Hypothalamus (tissue), 51 donors: ENCODE data around the gene SNAP91.
A peak's percentile ranks its signal among the peaks of the same experiment; 100 is the strongest.
"Not testable (repeated sequence)": the region's sequence is repeated elsewhere in the genome, so short reads cannot be mapped to it uniquely, and the experiment has no call there.

ENCODE experiments used
- DNase-seq, 51 donors: peaks; one replicate each; lab custom pipeline; 2025; lab: John Stamatoyannopoulos, UW

Gene SNAP91, protein sequence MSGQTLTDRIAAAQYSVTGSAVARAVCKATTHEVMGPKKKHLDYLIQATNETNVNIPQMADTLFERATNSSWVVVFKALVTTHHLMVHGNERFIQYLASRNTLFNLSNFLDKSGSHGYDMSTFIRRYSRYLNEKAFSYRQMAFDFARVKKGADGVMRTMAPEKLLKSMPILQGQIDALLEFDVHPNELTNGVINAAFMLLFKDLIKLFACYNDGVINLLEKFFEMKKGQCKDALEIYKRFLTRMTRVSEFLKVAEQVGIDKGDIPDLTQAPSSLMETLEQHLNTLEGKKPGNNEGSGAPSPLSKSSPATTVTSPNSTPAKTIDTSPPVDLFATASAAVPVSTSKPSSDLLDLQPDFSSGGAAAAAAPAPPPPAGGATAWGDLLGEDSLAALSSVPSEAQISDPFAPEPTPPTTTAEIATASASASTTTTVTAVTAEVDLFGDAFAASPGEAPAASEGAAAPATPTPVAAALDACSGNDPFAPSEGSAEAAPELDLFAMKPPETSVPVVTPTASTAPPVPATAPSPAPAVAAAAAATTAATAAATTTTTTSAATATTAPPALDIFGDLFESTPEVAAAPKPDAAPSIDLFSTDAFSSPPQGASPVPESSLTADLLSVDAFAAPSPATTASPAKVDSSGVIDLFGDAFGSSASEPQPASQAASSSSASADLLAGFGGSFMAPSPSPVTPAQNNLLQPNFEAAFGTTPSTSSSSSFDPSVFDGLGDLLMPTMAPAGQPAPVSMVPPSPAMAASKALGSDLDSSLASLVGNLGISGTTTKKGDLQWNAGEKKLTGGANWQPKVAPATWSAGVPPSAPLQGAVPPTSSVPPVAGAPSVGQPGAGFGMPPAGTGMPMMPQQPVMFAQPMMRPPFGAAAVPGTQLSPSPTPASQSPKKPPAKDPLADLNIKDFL

DNA sequence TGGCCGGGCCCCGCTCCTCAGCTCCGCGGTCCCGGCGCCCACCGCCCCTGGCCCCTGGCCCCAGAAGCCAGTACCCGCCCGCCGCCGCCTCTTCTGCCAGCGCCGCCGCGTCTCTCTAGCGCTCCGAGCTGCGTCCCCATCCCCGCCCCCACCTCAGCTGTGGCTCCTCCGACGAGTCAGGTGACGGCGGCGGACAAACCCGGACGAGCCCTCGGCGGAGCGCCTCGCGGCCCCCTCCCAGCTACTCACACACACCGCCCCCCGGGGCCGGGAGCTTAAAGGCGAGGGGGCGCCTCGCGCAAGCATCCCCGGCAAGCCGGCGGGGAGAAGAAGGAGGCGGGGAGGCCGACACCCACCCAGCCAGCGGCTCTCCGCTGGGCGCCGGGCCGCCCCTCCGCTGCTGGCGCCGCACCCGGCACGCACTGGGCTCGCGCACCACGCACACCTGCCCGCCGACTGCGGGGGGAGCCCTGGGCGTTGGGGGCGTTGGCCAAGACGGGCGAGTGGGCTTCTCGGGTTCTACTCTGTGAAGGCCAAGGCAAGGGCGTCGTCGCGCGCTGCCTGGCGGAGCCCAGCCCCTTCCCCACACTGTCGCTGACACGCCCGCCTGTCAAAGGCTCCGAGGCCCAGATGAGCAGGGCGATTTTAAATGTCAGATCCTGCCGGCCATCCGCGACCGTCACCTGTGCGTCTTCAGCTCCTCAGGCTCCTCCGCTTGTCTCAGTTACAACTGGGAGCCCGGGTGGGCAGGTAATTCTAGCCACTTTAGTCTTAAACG is at the start of gene SNAP91:
TSS of gene SNAP91 (minus strand) at position 132 of the 778 bp plus-strand sequence. CDS start 1,174 bp downstream, outside the sequence.
- DNase-seq, result peak in 50 of 51 donors; percentile 1 to 84 (median 70)

GRCh38 chr6:83758533-83758932 is 49.6 kb upstream of the SNAP91 start:
- no peak for DNase-seq

- no peak for DNase-seq
Observed at GRCh38 chr6:83757021-83757420, 48.1 kb upstream of the SNAP91 start.

DNA sequence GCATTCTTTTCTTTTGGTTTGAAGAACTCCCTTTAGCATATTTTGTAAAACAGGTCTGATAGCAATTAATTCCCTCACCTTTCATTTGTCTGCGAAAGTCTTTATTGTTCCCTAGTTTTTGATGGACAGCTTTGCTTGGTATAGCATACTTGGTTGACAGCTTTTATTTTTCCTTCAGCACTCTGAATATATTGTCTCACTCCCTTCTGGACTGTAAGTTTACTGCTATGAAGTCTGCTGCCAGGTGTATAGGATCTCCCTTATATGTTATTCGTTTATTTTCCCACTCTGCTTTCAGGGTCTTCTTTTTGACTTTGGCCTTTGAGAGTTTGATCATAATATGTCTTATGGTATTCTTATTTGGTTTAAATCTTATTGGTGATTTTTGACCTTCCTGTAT is 47.7 kb upstream of the SNAP91 start:
- no peak for DNase-seq

- DNase-seq, result not testable (repeated sequence)
Observed at GRCh38 chr6:83752375-83752774, 43.5 kb upstream of the SNAP91 start.

DNA sequence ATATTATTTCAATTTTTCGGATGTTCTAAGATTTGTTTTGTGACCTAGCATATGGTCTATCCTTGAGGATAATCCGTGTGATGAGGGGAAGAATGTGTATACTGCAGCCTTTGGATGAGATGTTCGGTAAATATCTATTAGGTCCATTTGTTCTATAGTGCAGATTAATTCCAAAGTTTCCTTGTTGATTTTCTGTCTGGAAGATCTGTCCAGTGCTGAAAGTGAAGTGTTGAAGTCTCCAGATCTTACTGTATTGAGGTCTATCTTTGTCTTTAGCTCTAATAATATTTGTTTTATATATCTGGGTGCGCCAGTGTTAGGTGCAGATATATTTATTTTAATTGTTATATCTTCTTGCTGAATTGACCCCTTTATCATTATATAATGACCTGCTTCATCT is 32.2 kb upstream of the SNAP91 start:
- DNase-seq, result no peak

DNA sequence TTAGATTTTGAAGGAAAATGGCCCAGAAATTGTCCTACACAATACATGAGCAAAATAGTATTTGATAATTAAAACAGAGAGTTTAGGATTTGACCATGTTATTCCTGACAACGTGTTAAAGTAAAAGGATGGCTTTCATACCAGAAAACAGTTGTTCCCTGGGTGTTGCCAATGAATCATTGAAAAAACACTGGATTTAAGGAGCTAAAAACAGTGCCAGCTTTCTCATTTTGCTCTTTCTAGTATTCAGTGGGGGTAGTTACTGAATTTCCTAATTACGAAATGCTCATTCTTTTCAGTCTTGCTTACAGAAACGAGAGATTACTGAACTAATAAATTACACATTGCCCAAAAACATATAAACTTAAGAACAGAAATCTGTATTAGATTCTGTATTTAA is 26.6 kb upstream of the SNAP91 start:
- DNase-seq, result no peak

GRCh38 chr6:83729871-83730270 is 21.0 kb upstream of the SNAP91 start:
- no peak for DNase-seq

DNA sequence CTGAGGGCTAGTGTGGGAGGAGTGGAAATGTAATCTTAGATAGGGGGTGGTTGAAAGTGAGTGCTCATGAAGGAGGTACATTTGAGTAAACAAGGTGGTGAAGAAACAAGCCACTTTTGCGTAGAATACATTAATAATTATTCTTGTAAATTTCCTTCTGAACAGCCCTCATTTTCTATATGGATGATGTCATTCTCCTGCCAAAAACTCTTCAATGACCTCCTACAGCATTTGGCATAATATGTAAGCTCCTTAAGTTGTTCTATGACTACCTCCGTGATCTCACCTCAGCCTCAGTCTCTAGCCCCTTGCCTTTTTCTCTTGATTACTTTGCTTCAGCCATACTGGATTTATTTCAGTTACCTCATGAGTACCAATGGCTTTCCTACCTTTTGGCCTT is 14.0 kb upstream of the SNAP91 start:
- no peak for DNase-seq

DNA sequence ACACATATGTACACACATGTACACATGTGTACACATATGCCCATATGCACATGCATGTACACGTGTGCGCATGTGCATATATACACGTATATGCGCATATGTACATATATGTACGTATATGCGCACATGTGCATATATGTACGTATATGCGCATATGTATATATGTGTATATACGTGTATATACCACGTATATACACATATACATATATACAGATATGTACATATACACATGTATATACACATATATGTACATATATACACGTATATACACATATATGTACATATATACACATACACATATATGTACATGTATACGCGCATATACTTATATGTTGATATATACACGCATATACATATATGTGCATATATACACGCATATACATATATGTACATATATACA is 8.9 kb upstream of the SNAP91 start:
- no peak for DNase-seq

GRCh38 chr6:83711958-83712357 is 3.1 kb upstream of the SNAP91 start:
- no peak for DNase-seq

DNA sequence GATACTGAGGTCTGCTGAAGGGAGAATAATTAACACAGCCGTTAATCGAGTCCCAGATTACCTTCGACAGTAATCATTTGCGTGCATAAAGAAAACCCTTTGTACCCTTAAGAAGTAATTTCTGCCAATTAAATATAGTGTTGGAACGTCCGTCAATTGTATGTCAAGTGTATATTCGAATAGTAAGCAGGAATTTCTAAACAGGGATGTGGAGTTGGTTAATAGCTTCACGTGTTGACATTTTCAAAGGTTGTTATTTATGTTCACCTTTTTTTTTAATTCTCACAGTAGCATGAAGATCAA is 798 bp upstream of the SNAP91 start:
- DNase-seq, result no peak

- DNase-seq, result peak in 39 of 51 donors; percentile 10 to 81 (median 50)
Observed at GRCh38 chr6:83708546-83708969, 343 bp downstream of the SNAP91 start.

- DNase-seq, result peak in 46 of 51 donors; percentile 4 to 69 (median 34)
Observed at GRCh38 chr6:83707829-83708545, 914 bp downstream of the SNAP91 start.

DNA sequence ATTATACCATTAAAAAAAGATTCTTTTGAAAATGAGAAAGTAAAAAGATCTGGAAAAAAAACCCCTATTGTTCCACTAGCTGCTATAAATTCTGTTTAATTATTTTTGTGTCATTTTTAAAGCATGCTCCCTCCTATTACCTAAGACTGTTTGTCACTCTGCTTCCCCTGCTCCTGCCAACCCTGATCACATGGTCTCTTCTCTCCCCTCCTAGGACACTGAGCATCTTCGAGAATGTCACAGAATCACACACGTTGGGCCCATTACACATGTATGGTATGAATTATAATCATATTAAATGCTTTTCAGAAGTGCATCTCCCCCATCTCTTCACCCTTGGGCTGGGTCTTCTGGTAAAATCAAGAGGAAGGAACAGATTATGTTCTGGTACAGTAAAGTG is 6.2 kb downstream of the SNAP91 start:
- peak in 1 of 51 donors; percentile 2 for DNase-seq

- no peak for DNase-seq
Observed at GRCh38 chr6:83702077-83702476, 6.8 kb downstream of the SNAP91 start.

DNA sequence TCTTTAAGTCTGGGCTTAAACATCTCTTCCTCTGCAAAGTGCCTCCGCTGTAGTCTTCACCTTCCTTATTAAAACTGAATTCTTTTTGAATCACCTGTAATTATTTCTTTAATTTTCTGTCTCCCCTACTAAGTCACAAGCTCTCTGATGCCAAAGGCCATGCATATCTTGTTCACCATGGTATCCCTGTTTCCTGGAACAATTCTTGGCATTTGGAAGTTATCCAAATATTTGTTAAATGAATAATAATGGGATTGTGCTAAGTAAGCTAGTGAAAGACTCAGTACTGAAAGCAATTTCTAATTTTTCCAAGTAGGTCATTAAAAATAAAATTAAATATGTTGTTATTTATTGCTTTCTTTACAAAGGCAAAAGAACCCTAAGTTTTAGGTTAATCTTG is 12.2 kb downstream of the SNAP91 start:
- DNase-seq, result no peak

DNA sequence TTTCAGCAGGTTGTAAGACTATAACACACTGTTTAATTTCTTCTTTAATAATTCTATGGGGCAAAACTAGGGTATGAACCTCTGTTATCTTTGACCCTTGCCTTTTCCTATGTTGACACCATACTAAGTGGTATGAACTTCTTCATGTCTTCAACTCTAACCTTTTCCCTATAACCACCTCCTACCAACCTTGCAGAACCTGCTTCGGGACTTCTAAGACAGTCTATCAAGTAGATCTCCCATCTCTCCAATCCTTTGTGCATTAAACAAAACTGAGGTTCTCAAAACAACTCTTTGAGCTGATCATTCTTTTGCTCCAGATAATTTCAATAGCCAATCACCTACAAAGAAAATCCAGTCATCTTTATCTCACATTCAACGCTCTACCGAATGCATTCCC is 23.4 kb downstream of the SNAP91 start:
- no peak for DNase-seq

GRCh38 chr6:83677791-83678190 is 31.1 kb downstream of the SNAP91 start:
- DNase-seq, result no peak

GRCh38 chr6:83637953-83638352 is 70.9 kb downstream of the SNAP91 start:
- no peak for DNase-seq
